LoVo (cell line): Measurements from ENCODE around the gene HAND2.

Experiments
- DNase-seq: peaks from one replicate; pipeline ENCODE4 v3.0.0-alpha.2; 2016; ENCODE audit warnings: low spot score

Gene HAND2

DNA sequence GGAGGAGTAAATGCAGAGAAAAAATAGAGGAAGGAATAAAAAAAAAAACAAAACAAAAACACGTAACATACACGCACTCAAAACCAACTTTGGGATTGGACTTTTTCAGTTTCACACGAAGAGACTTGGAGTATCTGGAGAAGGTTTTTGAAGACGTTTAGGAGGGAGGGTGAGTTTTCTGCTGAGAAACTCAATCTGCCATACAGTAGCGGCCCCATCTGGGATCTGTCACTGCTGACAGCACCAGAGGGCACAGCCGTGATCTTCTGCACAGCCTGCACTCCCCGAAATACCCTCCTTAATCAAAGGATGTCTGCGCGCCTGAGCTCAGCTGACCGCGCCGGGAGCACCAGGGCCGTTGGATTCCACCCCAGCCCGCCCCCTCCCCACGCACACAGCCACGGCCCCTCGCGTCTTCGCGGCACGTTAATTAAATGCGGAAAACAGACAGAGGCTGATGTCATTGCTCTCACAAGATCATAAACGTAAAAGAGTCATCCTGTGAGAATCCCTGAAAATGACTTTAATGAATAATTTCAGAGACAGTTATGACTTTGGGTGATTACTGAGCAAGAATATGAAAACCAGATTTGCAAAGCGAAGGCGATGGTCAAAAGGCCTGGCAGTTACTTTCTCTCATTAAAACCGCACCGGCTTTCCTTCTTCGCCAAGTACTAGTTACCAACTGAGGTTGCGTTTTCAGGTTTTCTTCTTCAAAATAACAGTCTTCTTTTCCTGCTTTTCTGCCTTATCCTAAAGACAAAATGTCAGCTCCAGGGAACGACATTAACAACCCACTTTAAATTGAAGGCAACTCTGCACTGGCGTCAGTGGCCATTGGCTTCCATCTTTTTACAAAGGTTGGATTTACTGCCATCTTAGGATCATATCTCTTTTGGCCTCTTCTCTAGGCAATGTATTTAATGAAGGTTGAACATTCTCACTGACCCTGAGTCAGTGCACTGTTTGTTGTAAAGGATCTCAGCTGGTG lies 10.6 kb downstream of the HAND2 start:
- DNase-seq, result no peak

DNA sequence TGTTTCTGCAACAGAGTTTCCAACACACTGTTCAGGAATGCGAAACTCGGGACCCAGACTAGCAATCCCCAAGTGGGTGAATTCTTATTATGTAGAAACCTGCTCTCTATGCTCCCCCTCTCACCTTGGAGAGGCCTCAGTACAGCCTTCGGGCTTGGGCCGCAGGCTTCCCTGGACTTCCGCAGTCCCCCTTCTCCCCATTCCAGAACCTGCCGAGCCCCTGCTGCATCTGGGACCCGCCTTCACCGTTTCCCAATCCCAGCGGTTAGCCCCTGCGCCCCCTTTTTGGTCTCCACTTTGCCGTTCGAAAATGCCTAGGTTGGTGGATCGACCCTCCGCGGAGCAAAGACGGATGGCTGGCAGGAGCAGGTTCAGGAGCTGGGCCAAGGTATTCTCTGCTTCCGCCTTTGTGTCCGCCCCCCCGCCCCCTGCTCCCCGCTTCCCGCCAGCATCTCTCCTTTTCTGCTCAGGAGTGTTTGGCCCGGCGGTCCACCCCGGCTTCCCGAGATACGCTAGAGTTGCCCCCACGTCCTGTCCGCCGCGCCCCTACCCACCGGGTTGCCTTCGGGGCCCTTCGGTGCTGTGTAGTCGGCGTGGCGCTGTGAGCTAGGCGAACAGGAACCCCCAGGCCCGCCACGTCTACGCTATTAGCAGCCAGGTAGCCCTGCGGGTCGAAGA lies 11.5 kb downstream of the HAND2 start:
- DNase-seq, result no peak

DNA sequence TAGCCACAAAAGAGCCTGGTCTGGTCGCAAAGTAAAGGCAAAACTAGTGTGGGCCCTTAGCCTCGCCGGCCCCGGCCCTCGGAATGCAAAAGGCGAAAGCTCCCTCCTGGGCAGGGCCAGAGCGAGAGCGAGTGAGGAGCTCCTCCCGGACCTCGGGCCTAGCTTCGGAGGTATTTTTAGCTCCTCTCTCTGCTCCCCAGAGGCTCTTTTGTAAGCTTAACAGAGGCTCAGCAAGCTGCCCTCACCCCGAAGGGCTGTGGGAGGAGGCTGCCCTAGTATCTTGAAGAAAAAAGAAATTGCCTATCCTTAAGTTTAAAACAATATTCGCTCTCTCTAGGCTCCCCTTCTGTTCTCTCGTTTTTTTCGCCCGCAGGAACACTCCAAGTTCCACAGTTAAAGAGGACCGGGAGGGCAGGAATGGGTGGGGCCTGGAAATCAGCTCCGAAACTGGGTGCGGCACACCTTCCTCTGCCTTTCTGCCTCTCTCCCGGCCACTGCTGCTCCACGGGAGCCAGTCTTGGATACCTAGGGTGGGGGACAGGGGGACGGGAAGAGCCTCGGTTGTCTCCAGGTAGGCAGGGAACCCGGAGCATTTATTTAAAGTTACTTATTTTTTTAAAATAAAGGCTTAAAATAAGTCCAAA lies 12.1 kb downstream of the HAND2 start:
- no peak for DNase-seq

GRCh38 chr4:173516621-173517524 lies 13.2 kb downstream of the HAND2 start:
- no peak for DNase-seq

GRCh38 chr4:173515458-173515857 lies 14.6 kb downstream of the HAND2 start:
- DNase-seq, result no peak

- no peak for DNase-seq
These were observed 15.3 kb downstream of the HAND2 start for GRCh38 chr4:173514641-173515217.

DNA sequence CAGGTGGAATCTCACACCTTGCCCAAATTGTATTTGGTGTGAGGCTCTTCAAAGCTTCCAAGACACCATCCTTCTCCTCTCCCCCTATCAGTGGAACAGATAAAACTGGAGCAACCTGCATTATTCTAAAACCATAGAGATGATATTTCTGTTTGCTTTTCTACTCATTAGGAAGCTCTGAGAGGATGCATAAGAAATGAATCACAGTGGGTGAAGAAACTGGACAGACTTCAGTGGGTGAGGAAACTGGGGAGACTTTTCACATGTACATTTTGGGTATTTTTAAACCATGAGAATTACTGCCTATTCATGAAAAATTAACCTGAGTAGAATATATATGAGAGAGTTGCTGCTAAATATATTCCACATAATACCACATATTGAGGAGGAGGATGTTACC lies 16.4 kb downstream of the HAND2 start:
- no peak for DNase-seq

DNA sequence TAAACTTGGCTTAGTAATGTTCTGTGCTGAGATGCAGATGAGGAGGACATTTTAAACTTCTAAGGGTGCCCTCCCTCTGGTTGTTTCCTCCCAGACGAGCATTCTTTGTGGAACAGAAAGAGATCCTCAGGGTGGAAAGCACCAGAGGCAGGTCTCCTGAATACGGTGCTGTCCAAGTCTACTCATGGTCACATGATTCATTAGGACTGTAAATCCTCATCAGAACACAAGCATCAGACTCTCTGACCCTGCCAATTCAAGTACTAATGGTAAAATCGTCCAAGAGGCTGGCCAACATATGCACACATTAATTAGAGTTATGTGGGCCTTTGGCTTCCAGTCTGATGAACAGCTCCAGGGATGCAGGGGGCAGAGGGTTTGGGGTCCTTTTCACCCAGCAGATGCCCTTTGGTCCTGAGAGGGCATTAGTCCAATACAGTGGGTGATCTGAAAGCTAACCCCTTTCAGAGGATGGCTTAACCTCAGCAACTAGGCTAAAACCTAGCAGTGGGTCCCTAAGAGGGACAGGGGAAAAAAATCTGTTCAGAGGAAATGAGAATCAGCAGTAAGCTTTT lies 18.2 kb downstream of the HAND2 start:
- DNase-seq, result no peak

GRCh38 chr4:173509036-173510001 lies 20.7 kb downstream of the HAND2 start:
- no peak for DNase-seq

DNA sequence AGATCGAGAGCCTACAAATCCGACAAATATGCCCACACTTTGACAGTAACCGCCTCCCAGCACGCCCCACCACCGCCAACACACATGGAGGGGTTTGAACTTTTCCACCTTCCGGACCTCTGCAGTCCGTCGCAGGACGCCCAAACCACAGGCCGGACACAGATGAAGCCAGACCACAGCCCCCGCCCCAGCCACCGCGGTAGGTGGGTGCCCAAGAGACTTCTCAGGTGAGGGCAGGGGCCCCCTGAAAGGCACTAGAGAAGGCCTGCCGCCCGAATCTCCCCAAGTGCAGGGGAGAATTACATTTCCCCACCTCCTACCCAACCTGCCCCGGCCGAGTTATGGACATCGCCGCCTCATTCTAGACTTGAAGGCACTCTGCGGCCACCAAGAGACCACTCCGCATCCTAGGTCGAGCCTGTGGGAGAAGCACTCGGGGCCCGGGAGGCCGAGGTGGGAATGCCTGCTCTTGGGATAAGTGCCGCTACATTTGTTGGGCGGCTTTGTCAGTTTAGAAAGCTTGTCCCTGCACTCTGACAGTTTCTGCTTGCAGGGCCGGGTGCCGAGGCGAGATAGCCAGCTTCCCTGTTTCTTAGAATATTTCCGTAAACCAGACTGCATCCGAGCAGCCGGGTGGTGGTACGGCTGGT lies 21.5 kb downstream of the HAND2 start:
- no peak for DNase-seq

- DNase-seq, result no peak
These were observed 22.3 kb downstream of the HAND2 start for GRCh38 chr4:173507471-173508385.

DNA sequence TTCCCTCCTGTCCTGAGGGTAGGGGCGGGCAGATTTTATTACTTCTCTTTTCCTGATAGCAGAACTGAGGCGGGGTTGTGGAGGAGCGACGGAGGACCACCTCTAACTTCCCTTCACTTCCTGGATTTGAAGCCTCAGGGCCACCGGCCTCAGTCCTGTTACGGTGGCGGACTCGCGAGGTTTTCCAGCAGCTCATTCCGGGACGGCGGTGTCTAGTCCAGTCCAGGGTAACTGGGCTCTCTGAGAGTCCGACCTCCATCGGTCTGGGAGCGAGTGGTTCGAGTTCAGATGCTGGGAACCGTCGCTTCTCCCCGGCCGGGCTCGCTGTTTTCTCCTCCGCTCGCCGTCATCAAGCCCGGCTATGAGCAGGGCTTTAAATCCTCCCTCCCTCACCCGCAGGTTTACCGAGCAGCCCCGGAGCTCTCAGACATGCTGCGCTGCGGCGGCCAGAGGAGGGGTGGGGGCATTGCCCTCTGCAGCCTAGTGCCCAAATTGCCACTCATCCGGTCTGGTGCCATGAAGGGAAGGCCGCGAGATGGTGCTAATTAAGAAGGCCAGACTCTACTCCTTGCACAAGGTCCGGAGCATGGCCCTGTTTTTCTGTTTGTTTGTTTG lies 23.3 kb downstream of the HAND2 start:
- no peak for DNase-seq

- DNase-seq, result peak; percentile 41
These were observed 24.0 kb downstream of the HAND2 start for GRCh38 chr4:173505924-173506518.

- no peak for DNase-seq
These were observed 25.9 kb downstream of the HAND2 start for GRCh38 chr4:173504181-173504503.

DNA sequence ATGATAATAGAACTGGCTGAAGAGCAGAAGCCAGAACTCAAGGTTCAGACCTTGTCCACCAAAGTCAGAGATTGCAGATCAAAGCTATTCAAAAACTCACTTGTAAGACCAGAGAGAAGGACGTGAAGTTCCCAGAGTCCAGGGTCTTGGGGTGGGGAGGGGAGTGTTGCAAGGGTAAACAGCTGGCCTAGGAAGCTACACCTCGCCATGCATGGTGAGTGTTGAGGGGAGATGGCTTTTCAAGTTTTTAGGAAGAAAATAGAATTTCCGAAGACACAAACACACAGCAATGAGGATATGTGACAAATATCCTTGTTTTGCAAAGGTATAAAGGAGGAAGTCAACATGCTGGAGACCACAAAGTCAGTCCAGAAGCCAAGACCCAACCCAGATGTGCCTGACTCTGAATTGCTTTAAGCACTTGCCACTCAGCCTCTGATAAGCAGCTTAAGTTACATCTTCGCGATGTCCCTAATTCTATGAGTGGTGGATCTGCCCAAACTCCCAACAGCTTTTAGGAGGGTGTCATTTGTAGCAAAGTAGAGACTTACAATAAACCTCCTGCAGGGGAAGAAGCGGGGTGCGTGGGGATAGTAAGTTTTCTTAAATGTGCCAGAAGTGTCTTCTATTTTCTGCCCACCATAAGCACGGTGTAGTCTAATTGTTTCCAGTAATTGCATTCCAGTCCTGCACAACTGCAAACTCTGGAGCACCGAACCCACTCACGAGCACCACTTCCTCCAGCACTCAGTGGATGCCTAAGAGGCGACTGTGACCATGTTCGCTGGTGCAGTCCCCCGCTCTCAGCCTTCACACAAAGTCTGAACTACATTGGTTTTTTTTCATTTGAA lies 26.5 kb downstream of the HAND2 start:
- no peak for DNase-seq

GRCh38 chr4:173502282-173502681 lies 27.7 kb downstream of the HAND2 start:
- no peak for DNase-seq
